HepG2 (cell line): Measurements from ENCODE around the gene MXRA8. TPM values are rescaled to one million over a fixed set of nuclear protein-coding genes. Genes with fewer than 3 reads are reported as not detected.

Experiments used
- AGO2 ChIP-seq: fragments of 200-400 bp; formaldehyde crosslinking; optimal IDR thresholded peaks from 2 replicates; pipeline ENCODE3; 2017; ENCODE audit warnings: mild to moderate bottlenecking, low read depth, low read length, moderate library complexity
- CBX2 ChIP-seq, 2 experiments: fragments of 200-600 bp in 1 of 2; sonication (generic); formaldehyde crosslinking in 1 of 2; IDR thresholded peaks; 2 replicates each; pipeline versions ENCODE4 v1.7.0 to v1.8.1; 2018 to 2022; ENCODE audit warnings: low read depth in 2 of 2, low read length in 1 of 2, mild to moderate bottlenecking in 1 of 2, missing genetic modification reagents in 1 of 2
- DMAP1 ChIP-seq: IDR thresholded peaks from 2 replicates; pipeline ENCODE4 v1.6.1; 2016
- GATA4 ChIP-seq: sonication (generic); IDR thresholded peaks from 2 replicates; pipeline ENCODE4 v1.6.1; 2016; ENCODE audit warnings: antibody characterized with exemption, low read depth, borderline replicate concordance
- POGZ ChIP-seq: sonication (generic); formaldehyde crosslinking; IDR thresholded peaks from 2 replicates; pipeline ENCODE4 v1.4.0; 2020; ENCODE audit warnings: mild to moderate bottlenecking, missing genetic modification reagents
- SRSF4 ChIP-seq: fragments of 200-400 bp; formaldehyde crosslinking; IDR thresholded peaks from one replicate; pipeline ENCODE4 v1.6.1; 2018; ENCODE audit warnings: mild to moderate bottlenecking, low read depth, low read length, moderate library complexity; ENCODE audit not compliant: poor library complexity, severe bottlenecking
- SRSF9 ChIP-seq: fragments of 200-400 bp; formaldehyde crosslinking; IDR thresholded peaks from 2 replicates; pipeline ENCODE4 v1.6.1; 2018; ENCODE audit warnings: borderline replicate concordance, mild to moderate bottlenecking, low read depth, low read length; ENCODE audit not compliant: insufficient read depth, poor library complexity, severe bottlenecking
- ZNF296 ChIP-seq: sonication (generic); formaldehyde crosslinking; conservative IDR thresholded peaks from 2 replicates; pipeline ENCODE4 v1.5.0; 2020; ENCODE audit warnings: mild to moderate bottlenecking, missing genetic modification reagents
- ZNF335 ChIP-seq: sonication (generic); formaldehyde crosslinking; IDR thresholded peaks from 2 replicates; pipeline ENCODE4 v1.4.0; 2020; ENCODE audit warnings: missing genetic modification reagents
- ZNF432 ChIP-seq: sonication (generic); formaldehyde crosslinking; IDR thresholded peaks from 2 replicates; pipeline ENCODE4 v1.5.0; 2020; ENCODE audit warnings: missing genetic modification reagents, mild to moderate bottlenecking, borderline replicate concordance
- ZNF558 ChIP-seq: sonication (generic); formaldehyde crosslinking; IDR thresholded peaks from 2 replicates; pipeline ENCODE4 v1.9.0; 2022; ENCODE audit warnings: mild to moderate bottlenecking, missing genetic modification reagents, borderline replicate concordance
- ZNF567 ChIP-seq: sonication (generic); formaldehyde crosslinking; IDR thresholded peaks from 2 replicates; pipeline ENCODE4 v1.8.1; 2023; ENCODE audit warnings: mild to moderate bottlenecking, missing genetic modification reagents, borderline replicate concordance
- polyA plus RNA-seq, 8 experiments: library from polyadenylated mRNA; depleted of rRNA in 3 of 8; stranded (reverse) in 7 of 8; unstranded in 1 of 8; fragments of >200 nt; fragmentation: Illumina TruSeq in 4 of 8; extraction: Trizol in 4 of 8; gene quantifications; 2 replicates each; pipeline versions ENCODE4 v1.2.1 to v1.2.3, GENCODE V29; 2011 to 2016; ENCODE audit warnings: low read depth in 4 of 8, missing spikeins in 1 of 8, mixed read lengths in 1 of 8; ENCODE audit not compliant: insufficient read depth in 1 of 8
- total RNA-seq, 5 experiments: library from RNA; depleted of rRNA; stranded (reverse); fragments of >200 nt; fragmentation: Illumina TruSeq; extraction: Trizol; gene quantifications; 2 replicates each; pipeline ENCODE4 v1.2.3, GENCODE V29; 2016; ENCODE audit warnings: low read depth in 1 of 5
- TF ChIP-seq, protein P1 (sequence below), 2 experiments: sonication (generic) in 1 of 2; formaldehyde crosslinking in 1 of 2; IDR thresholded peaks; 2 replicates each; pipeline versions ENCODE4 v1.4.0 to v1.6.1; 2016 to 2020; ENCODE audit warnings: borderline replicate concordance in 1 of 2, low read depth in 1 of 2, mild to moderate bottlenecking in 1 of 2, missing genetic modification reagents in 1 of 2
- TF ChIP-seq, protein P2 (sequence below), 2 experiments: sonication (generic) in 1 of 2; formaldehyde crosslinking in 1 of 2; IDR thresholded peaks; 2 replicates each; pipeline versions ENCODE4 v1.6.1 to v1.9.0; 2014 to 2022; ENCODE audit warnings: antibody characterized with exemption in 1 of 2, borderline replicate concordance in 1 of 2, inconsistent platforms in 1 of 2, low read depth in 1 of 2, missing genetic modification reagents in 1 of 2
- TF ChIP-seq, protein P3 (sequence below): sonication (generic); formaldehyde crosslinking; IDR thresholded peaks from 2 replicates; pipeline ENCODE4 v1.4.0; 2020; ENCODE audit warnings: mild to moderate bottlenecking, missing genetic modification reagents

MXRA8 gene
- total and polyA plus RNA-seq, 2 of the 13 experiments (the other 11 are each of a cell fraction or from before 2014, with no cell fraction given) = 19.8 to 44.8 TPM

DNA sequence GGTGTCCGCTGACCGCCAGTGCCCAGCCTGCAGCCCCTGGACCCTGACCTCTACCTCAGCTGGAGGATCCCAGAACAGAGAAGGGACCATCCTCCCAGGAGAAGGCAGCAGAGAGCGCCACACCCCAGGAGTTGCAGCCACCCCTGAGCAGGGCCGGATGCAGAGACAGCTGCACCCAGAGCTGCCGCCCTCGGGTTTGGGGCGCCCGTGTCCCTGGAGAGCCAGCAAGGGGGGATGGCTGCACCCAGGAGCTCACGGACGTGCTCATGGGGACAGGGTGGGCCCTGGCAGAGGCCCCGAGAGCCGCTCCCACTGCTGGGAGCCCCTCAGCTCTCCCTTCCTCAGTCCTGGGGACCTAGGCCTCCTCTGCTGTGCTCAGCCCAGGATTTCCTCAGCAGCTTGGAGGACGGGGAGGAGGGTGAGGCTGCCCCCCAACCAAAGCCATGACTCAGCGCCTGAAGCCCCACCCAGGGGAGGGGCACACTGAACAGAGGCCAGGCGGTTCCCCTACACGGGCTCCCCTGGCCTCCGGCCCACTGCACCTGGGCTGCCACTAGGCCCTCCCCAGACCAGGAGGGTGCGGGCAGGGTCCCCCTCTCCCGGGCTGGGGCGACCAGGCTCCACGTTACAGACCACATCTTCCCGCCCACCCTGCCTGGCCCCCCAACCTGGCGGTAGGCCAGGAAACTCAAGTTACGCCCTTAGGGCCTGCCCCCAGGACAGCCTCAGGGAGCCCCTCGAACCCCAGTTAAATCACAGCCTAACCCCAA is 52.9 kb downstream of the MXRA8 start (continued):
- TF ChIP-seq, protein P1, sequence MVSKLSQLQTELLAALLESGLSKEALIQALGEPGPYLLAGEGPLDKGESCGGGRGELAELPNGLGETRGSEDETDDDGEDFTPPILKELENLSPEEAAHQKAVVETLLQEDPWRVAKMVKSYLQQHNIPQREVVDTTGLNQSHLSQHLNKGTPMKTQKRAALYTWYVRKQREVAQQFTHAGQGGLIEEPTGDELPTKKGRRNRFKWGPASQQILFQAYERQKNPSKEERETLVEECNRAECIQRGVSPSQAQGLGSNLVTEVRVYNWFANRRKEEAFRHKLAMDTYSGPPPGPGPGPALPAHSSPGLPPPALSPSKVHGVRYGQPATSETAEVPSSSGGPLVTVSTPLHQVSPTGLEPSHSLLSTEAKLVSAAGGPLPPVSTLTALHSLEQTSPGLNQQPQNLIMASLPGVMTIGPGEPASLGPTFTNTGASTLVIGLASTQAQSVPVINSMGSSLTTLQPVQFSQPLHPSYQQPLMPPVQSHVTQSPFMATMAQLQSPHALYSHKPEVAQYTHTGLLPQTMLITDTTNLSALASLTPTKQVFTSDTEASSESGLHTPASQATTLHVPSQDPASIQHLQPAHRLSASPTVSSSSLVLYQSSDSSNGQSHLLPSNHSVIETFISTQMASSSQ (IDR thresholded peaks at IDR 0.05; ENCODE audit: low read depth) = no peak
- TF ChIP-seq, protein P1 (CRISPR knock-in tag; IDR thresholded peaks at IDR 0.05; ENCODE audit: borderline replicate concordance) = peak; percentile 28; the same call in 1 of the 2 replicates
- TF ChIP-seq ZNF296 (CRISPR knock-in tag) (0 out of 2 replicates have a peak, but pooled peaks have one; percentile 62), ZNF335 (CRISPR knock-in tag) (no peak), SRSF4 (no peak), AGO2 (peak; percentile 16), CBX2 (IDR thresholded peaks at IDR 0.05; ENCODE audit: low read depth, low read length) (no peak), CBX2 (CRISPR knock-in tag; IDR thresholded peaks at IDR 0.05; ENCODE audit: low read depth) (no peak), POGZ (CRISPR knock-in tag) (no peak), ZNF432 (peak; percentile 64; the same call in 1 of the 2 replicates), ZNF558 (CRISPR knock-in tag) (0 out of 2 replicates have a peak, but pooled peaks have one; percentile 48), DMAP1 (CRISPR knock-in tag) (0 out of 2 replicates have a peak, but pooled peaks have one; percentile 14), GATA4 (no peak), SRSF9 (no peak), ZNF567 (CRISPR knock-in tag) (no peak)
- TF ChIP-seq, protein P2, sequence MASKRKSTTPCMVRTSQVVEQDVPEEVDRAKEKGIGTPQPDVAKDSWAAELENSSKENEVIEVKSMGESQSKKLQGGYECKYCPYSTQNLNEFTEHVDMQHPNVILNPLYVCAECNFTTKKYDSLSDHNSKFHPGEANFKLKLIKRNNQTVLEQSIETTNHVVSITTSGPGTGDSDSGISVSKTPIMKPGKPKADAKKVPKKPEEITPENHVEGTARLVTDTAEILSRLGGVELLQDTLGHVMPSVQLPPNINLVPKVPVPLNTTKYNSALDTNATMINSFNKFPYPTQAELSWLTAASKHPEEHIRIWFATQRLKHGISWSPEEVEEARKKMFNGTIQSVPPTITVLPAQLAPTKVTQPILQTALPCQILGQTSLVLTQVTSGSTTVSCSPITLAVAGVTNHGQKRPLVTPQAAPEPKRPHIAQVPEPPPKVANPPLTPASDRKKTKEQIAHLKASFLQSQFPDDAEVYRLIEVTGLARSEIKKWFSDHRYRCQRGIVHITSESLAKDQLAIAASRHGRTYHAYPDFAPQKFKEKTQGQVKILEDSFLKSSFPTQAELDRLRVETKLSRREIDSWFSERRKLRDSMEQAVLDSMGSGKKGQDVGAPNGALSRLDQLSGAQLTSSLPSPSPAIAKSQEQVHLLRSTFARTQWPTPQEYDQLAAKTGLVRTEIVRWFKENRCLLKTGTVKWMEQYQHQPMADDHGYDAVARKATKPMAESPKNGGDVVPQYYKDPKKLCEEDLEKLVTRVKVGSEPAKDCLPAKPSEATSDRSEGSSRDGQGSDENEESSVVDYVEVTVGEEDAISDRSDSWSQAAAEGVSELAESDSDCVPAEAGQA (IDR thresholded peaks at IDR 0.05; ENCODE audit: low read depth) = 0 out of 2 replicates have a peak, but pooled peaks have one; percentile 1
- TF ChIP-seq, protein P2 (CRISPR knock-in tag; IDR thresholded peaks at IDR 0.05; ENCODE audit: borderline replicate concordance) = no peak
- TF ChIP-seq, protein P3, sequence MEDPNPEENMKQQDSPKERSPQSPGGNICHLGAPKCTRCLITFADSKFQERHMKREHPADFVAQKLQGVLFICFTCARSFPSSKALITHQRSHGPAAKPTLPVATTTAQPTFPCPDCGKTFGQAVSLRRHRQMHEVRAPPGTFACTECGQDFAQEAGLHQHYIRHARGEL (CRISPR knock-in tag) = no peak
